Ramos (cell line): ENCODE data around the gene GNG10.
"Not testable (repeated sequence)": the region's sequence is repeated elsewhere in the genome, so short reads cannot be mapped to it uniquely, and the experiment has no call there.

Source experiments
- in situ Hi-C: fragments of 300-500 bp; cut with MboI; formaldehyde crosslinking; loops from one replicate; pipeline ENCODE4 v1.14.3; 2022; ENCODE audit warnings: low sequenced_read_pairs; ENCODE audit not compliant: unreplicated experiment

GNG10 gene

GRCh38 chr9:111648066-111648465 is 13.3 kb upstream of the GNG10 start:
- in situ Hi-C loops, result no loop called here

GRCh38 chr9:111649016-111649415 is 12.4 kb upstream of the GNG10 start:
- in situ Hi-C loops, result no loop called here

- in situ Hi-C loops, result no loop called here
Measured at GRCh38 chr9:111657051-111657450, 4.4 kb upstream of the GNG10 start.

- in situ Hi-C loops, result no loop called here
Measured at GRCh38 chr9:111658943-111659342, 2.5 kb upstream of the GNG10 start.

GRCh38 chr9:111659691-111660090 is 1.7 kb upstream of the GNG10 start:
- in situ Hi-C loops, result no loop called here

- in situ Hi-C loops, result no loop called here
Measured at GRCh38 chr9:111661802-111662521, 557 bp downstream of the GNG10 start.

- in situ Hi-C loops, result no loop called here
Measured at GRCh38 chr9:111662576-111663300, 1.3 kb downstream of the GNG10 start.

- in situ Hi-C loops, result no loop called here
Measured at GRCh38 chr9:111663301-111663823, 2.0 kb downstream of the GNG10 start.

GRCh38 chr9:111668026-111668573 is 6.7 kb downstream of the GNG10 start:
- in situ Hi-C loops, result no loop called here

GRCh38 chr9:111668601-111669000 is 7.2 kb downstream of the GNG10 start:
- in situ Hi-C loops, result not testable (repeated sequence)

GRCh38 chr9:111674319-111674718 is 12.9 kb downstream of the GNG10 start:
- in situ Hi-C loops, result no loop called here

GRCh38 chr9:111676116-111676515 is 14.7 kb downstream of the GNG10 start:
- in situ Hi-C loops, result no loop called here

GRCh38 chr9:111678293-111678692 is 16.9 kb downstream of the GNG10 start:
- in situ Hi-C loops, result no loop called here

GRCh38 chr9:111679199-111679598 is 17.8 kb downstream of the GNG10 start:
- in situ Hi-C loops, result no loop called here

- in situ Hi-C loops, result no loop called here
Measured at GRCh38 chr9:111683392-111683791, 22.0 kb downstream of the GNG10 start.

- in situ Hi-C loops, result loop anchor here (10.0 kb wide), 1 partner anchor 97 kb away; the partner anchor contains the start of gene PTGR1
Measured at GRCh38 chr9:111691672-111692329, 30.4 kb downstream of the GNG10 start.

GRCh38 chr9:111696796-111697195 is 35.4 kb downstream of the GNG10 start:
- in situ Hi-C loops, result loop anchor here (10.0 kb wide), 1 partner anchor 102 kb away; the partner anchor contains the start of gene PTGR1

GRCh38 chr9:111700776-111701175 is 39.4 kb downstream of the GNG10 start:
- in situ Hi-C loops, result no loop called here

- in situ Hi-C loops, result no loop called here
Measured at GRCh38 chr9:111704503-111704902, 43.1 kb downstream of the GNG10 start.

GRCh38 chr9:111711548-111711947 is 50.1 kb downstream of the GNG10 start:
- in situ Hi-C loops, result no loop called here

- in situ Hi-C loops, result no loop called here
Measured at GRCh38 chr9:111712369-111712768, 51.0 kb downstream of the GNG10 start.
